ENCODE data around the gene HMGB3. TPM values are rescaled to one million over a fixed set of nuclear protein-coding genes. Genes with fewer than 3 reads are reported as not detected.
A peak's percentile ranks its signal among the peaks of the same experiment; 100 is the strongest.

HMGB3 gene
- total and polyA plus RNA-seq, 4 donors, result 19.3 to 71.7 (median 36.3) TPM

DNA sequence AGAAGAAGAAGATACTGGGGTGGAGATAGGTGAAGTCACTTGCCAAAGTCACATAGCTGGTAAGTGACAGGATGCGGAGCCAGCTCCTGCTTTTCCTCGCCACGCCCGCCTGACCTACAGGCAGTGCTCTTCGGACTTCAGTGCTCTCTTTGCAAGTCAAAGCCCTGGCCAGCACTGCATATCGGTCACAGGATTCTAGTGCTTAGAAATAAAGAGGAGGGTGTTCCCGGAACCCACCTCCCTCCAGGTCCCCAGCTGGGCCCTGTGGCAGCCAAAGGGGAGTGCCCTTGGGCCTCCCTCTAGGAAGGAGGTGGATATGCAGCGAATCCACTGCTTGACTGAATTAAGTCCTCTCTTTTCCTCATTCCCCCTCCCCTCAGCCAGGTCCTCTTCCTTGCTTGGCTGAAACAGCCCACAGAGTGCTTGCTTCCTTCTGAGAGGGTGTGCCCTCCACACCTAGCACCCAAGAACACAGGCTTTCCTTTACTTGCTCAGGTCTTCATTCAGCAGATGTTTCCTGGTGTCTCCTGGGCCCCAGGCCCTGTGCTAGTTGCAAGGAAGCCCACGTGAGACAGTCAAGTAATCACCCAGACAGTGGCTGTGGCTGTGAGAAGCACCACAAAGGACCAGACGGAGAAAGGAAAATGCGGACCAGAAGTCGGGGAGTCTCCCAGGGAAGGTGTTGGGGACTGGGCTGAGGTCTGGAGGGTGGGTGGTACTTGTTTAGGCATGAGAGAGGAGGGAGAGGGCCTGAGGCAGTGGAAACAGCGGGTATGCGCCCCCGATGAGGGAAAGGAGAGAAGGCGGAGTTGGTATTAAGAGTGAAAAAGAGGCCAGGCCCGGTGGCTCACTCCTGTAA, 14.0 kb upstream of the HMGB3 start:
- ATAC-seq (ENCODE audit: insufficient read depth, low FRiP score) (no peak), DNase-seq (no peak)
- Histone ChIP-seq H3K36me3 (ENCODE audit: control insufficient read depth in 4 of 4, insufficient read depth in 4 of 4, low read length in 4 of 4) (no peaks in the 10 kb centered on the region), H3K4me1 (ENCODE audit: control insufficient read depth in 5 of 5, insufficient read depth in 5 of 5, low read length in 5 of 5) (no peaks in the 10 kb centered on the region), H3K9me3 (ENCODE audit: control insufficient read depth in 4 of 4, insufficient read depth in 3 of 4, low read length in 3 of 4) (peaks cover 0 to 3% (median 0%) of the 10 kb centered on the region in 4 donors), H3K27me3 (ENCODE audit: control insufficient read depth in 3 of 3, insufficient read depth in 3 of 3, low read length in 2 of 3) (no peaks in the 10 kb centered on the region), H3K4me3 (no peak overlapping the region), H3K9ac (ENCODE audit: insufficient read depth in 1 of 2, low read length in 2 of 2) (no peak overlapping the region), H3K27ac (ENCODE audit: low read depth in 1 of 2, low read length in 1 of 2) (no peak overlapping the region)
- TF ChIP-seq, protein P1, sequence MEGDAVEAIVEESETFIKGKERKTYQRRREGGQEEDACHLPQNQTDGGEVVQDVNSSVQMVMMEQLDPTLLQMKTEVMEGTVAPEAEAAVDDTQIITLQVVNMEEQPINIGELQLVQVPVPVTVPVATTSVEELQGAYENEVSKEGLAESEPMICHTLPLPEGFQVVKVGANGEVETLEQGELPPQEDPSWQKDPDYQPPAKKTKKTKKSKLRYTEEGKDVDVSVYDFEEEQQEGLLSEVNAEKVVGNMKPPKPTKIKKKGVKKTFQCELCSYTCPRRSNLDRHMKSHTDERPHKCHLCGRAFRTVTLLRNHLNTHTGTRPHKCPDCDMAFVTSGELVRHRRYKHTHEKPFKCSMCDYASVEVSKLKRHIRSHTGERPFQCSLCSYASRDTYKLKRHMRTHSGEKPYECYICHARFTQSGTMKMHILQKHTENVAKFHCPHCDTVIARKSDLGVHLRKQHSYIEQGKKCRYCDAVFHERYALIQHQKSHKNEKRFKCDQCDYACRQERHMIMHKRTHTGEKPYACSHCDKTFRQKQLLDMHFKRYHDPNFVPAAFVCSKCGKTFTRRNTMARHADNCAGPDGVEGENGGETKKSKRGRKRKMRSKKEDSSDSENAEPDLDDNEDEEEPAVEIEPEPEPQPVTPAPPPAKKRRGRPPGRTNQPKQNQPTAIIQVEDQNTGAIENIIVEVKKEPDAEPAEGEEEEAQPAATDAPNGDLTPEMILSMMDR (IDR thresholded peaks at IDR 0.05; ENCODE audit: control extremely low read depth, extremely low read depth), result no peak
- 84 to 89% methylated on average over 16 to 17 of the region's 17 CpGs for WGBS, 2 donors

DNA sequence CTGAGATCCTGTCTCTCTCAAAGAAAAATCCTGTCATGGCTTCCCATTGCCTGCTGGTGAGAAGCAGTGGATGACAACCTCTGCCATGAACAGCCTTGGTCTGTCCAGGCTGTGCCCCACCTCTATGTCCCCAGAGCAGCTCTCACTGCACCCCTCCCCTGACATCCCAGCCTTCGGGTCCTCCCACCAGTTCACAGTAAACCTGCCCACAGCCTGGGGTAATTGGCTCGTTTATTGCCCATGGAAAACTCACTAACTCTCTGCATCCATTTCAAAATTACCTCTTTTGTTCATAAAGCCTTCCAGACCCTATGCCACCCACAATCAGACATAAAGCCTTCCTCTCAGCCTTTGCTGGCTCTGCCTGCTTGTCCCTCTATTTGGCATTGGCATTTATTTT, 10.7 kb upstream of the HMGB3 start:
- H3K36me3 ChIP-seq (ENCODE audit: control insufficient read depth in 4 of 4, insufficient read depth in 4 of 4, low read length in 4 of 4), result no peaks in the 10 kb centered on the region
- no peak overlapping the region for H3K4me3 ChIP-seq
- H3K9me3 ChIP-seq (ENCODE audit: control insufficient read depth in 4 of 4, insufficient read depth in 3 of 4, low read length in 3 of 4), result peaks cover 0 to 3% (median 0%) of the 10 kb centered on the region in 4 donors
- WGBS, 2 donors, result 59 to 67% methylated on average over 2 of the region's 2 CpGs
- no peak for ATAC-seq (ENCODE audit: insufficient read depth, low FRiP score)
- H3K27me3 ChIP-seq (ENCODE audit: control insufficient read depth in 3 of 3, insufficient read depth in 3 of 3, low read length in 2 of 3), result no peaks in the 10 kb centered on the region
- TF ChIP-seq, protein P1 (IDR thresholded peaks at IDR 0.05; ENCODE audit: control extremely low read depth, extremely low read depth), result no peak
- no peak overlapping the region for H3K9ac ChIP-seq (ENCODE audit: insufficient read depth in 1 of 2, low read length in 2 of 2)
- DNase-seq, result no peak
- H3K4me1 ChIP-seq (ENCODE audit: control insufficient read depth in 5 of 5, insufficient read depth in 5 of 5, low read length in 5 of 5), result no peaks in the 10 kb centered on the region
- H3K27ac ChIP-seq (ENCODE audit: low read depth in 1 of 2, low read length in 1 of 2), result no peak overlapping the region

DNA sequence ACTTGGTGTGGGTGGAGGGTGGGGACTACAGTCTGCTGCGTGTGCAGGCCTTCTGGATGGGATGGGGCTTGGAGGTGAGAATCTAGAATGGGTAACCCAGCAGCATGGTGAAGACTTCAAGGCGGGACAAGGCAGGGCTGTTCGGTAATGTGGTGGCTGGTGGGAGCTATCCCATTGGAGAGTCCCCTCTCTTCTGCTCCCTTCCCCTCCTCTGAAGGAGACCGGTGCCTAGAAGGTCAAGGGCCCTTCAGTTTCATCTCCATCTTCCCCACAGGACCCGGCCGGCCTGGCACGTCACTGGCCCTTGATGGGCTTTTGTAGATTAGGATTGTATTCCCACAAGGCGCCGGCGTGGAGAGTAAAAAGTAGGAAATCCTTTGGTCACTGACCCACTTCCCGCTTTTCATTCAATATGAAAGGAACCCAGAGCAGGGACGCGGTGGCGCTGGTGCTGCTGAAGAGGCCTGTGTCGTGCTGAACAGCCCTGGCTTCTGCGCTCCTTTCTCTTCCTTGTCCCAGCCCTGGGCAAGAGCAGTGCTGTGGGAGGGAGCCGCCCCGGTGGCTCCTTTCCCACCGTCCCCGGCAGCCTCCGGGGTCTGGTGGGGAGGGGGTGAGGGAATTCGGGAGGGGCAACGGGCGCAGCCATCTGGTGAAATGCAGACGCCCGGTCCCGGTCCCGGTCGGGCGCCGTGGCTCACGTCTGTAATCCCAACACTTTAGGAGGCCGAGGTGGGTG, 7.3 kb upstream of the HMGB3 start:
- no peak overlapping the region for H3K4me3 ChIP-seq
- H3K27me3 ChIP-seq (ENCODE audit: control insufficient read depth in 3 of 3, insufficient read depth in 3 of 3, low read length in 2 of 3), result no peaks in the 10 kb centered on the region
- no peak overlapping the region for H3K9ac ChIP-seq (ENCODE audit: insufficient read depth in 1 of 2, low read length in 2 of 2)
- no peaks in the 10 kb centered on the region for H3K4me1 ChIP-seq (ENCODE audit: control insufficient read depth in 5 of 5, insufficient read depth in 5 of 5, low read length in 5 of 5)
- WGBS, 2 donors, result 32 to 51% methylated on average over 31 to 33 of the region's 33 CpGs
- peaks cover 0 to 3% (median 0%) of the 10 kb centered on the region in 4 donors for H3K9me3 ChIP-seq (ENCODE audit: control insufficient read depth in 4 of 4, insufficient read depth in 3 of 4, low read length in 3 of 4)
- ATAC-seq (ENCODE audit: insufficient read depth, low FRiP score) (no peak), DNase-seq (peak in 1 of 3 donors; percentile 4)
- no peak overlapping the region for H3K27ac ChIP-seq (ENCODE audit: low read depth in 1 of 2, low read length in 1 of 2)
- TF ChIP-seq, protein P1 (IDR thresholded peaks at IDR 0.05; ENCODE audit: control extremely low read depth, extremely low read depth), result no peak
- no peaks in the 10 kb centered on the region for H3K36me3 ChIP-seq (ENCODE audit: control insufficient read depth in 4 of 4, insufficient read depth in 4 of 4, low read length in 4 of 4)
